HepG2 (cell line): Measurements from ENCODE around the gene PDE4D.

ENCODE experiments used
- CHD4 ChIP-seq: fragments of 200-600 bp; sonication (generic); IDR thresholded peaks from 2 replicates; pipeline ENCODE4 v1.7.0; 2017; ENCODE audit warnings: mild to moderate bottlenecking, low read length, borderline replicate concordance
- CTCF ChIP-seq: sonication (generic); formaldehyde crosslinking; IDR thresholded peaks from 2 replicates; pipeline ENCODE4 v1.5.0; 2020; ENCODE audit warnings: mild to moderate bottlenecking, missing genetic modification reagents, moderate library complexity
- GABPA ChIP-seq, 2 experiments: IDR thresholded peaks; 2 replicates each; pipeline ENCODE4 v1.6.1; 2011 to 2016; ENCODE audit warnings: low read depth in 2 of 2, low read length in 1 of 2, missing biosample characterization in 1 of 2, missing genetic modification characterization in 1 of 2
- MBD4 ChIP-seq: IDR thresholded peaks from 2 replicates; pipeline ENCODE4 v1.6.1; 2012; ENCODE audit warnings: low read length, inconsistent platforms, borderline replicate concordance
- POLR2A ChIP-seq, 2 experiments: IDR thresholded peaks; 2 replicates each; pipeline ENCODE4 v1.6.1; 2011; ENCODE audit warnings: low read depth in 2 of 2, low read length in 2 of 2, mild to moderate bottlenecking in 1 of 2, moderate library complexity in 1 of 2; ENCODE audit not compliant: insufficient read depth in 1 of 2
- SRSF9 ChIP-seq: fragments of 200-400 bp; formaldehyde crosslinking; IDR thresholded peaks from 2 replicates; pipeline ENCODE4 v1.6.1; 2018; ENCODE audit warnings: borderline replicate concordance, mild to moderate bottlenecking, low read depth, low read length; ENCODE audit not compliant: insufficient read depth, poor library complexity, severe bottlenecking
- TFAP4 ChIP-seq: sonication (generic); IDR thresholded peaks from 2 replicates; pipeline ENCODE4 v1.6.1; 2016; ENCODE audit warnings: low read depth, borderline replicate concordance
- ZSCAN20 ChIP-seq: sonication (generic); formaldehyde crosslinking; IDR thresholded peaks from 2 replicates; pipeline ENCODE4 v1.4.0; 2020; ENCODE audit warnings: missing genetic modification reagents, mild to moderate bottlenecking, borderline replicate concordance

GRCh38 chr5:58972301-58972700, 921.2 kb downstream of the PDE4D start:
- TF ChIP-seq POLR2A (IDR thresholded peaks at IDR 0.05; ENCODE audit: insufficient read depth in 1 of 2, low read depth in 2 of 2, low read length in 2 of 2) (no peak), TFAP4 (no peak), MBD4 (no peak), GABPA (IDR thresholded peaks at IDR 0.05; ENCODE audit: low read depth, low read length) (no peak), GABPA (CRISPR knock-in tag; IDR thresholded peaks at IDR 0.05; ENCODE audit: low read depth) (no peak), CHD4 (no peak), SRSF9 (no peak), ZSCAN20 (CRISPR knock-in tag) (no peak), CTCF (CRISPR knock-in tag) (no peak)
